Fibroblast of skin of left biceps (primary cell): ENCODE results near the gene SH2D3C.

ENCODE experiments used
- DNase-seq, 2 experiments: peaks; one replicate each; pipeline ENCODE4 v3.0.0-alpha.2; 2013; ENCODE audit warnings: low read depth in 2 of 2

SH2D3C gene

DNA sequence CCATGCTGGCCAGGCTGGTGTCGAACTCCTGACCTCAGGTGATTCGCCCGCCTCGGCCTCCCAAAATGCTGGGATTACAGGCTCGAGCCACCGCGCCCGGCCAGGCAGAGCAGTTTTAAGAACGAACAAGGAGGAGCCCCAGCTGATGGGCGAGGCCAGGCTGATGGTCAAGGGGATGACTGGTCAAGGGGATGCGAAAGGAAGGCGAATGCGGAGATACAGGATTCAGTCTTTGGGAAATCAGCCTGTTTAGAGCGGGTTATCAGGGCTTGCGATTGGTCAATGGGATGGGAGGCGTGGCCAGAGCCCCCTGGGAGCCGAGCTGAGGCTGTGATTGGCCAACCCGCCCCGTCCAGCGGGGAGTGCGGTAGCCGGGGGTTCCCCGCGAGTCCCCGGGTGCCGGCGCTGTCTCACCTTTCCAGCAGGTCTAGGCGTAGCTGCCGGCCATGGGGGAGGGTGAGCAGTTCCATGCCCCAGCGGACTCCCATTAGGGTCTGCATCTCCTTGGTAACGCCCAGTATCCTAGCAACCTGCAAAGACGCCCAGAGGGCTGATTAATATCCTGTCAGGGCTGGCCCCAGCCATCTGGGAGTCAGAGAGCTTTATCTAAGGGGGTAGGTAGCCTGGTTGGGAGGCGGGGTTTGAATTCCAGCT, 35.9 kb downstream of the SH2D3C start:
- peak in 1 of 2 experiments; percentile 26 for DNase-seq

GRCh38 chr9:127741831-127742434, 36.5 kb downstream of the SH2D3C start:
- no peak for DNase-seq

- DNase-seq: no peak
Measured at GRCh38 chr9:127739614-127740330, 38.7 kb downstream of the SH2D3C start.

DNA sequence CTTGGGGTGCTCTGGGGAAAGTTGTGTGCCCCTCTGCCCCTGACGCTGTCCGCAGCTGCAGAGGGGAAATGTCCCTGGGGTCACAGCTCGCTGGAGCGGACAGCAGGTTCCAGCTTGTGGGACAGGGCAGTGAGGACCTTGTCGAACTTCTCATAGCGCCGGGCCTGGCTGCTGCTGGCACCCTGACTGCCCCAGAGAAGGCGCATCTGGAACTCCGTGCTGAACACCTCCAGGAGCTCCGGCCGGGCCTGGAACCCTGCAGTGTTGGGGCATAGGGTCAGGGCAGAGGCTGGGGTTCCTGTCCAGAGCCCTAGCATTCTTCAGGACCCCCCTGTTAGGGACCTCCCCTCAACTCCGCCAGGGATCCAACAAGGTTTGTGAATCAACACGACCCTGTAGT, 39.8 kb downstream of the SH2D3C start:
- DNase-seq: no peak

GRCh38 chr9:127735530-127736185, 42.8 kb downstream of the SH2D3C start:
- DNase-seq: no peak

GRCh38 chr9:127734747-127735529, 43.5 kb downstream of the SH2D3C start, which contains the start of gene TOR2A:
TSS of gene TOR2A (minus strand) at chr9:127735294. CDS start at chr9:127735270, 24 bp downstream.
- peak; percentile 84 to 87 for DNase-seq

GRCh38 chr9:127734247-127734746, 44.2 kb downstream of the SH2D3C start:
- DNase-seq: no peak

- no peak for DNase-seq
Measured at GRCh38 chr9:127733614-127734013, 44.9 kb downstream of the SH2D3C start.

DNA sequence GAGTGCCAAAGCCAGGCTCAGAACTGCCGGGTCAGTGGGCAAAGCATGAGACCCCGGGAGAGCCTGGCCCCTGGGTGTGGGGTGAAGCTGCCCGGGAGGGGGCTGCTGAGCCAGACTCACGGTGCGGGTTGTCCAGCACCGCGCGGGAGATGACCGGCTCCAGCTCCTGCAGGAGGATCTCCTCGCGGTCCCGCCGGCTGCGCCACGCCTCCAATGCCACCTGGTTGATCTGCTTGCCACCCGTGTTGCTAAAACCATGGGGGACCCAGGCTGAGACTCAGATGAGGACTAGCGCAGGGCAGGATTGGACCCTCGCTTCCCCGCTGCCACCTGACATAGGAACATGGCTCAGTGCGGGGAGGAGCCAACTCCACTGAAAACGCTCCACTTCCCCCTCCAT, 46.0 kb downstream of the SH2D3C start:
- no peak for DNase-seq

DNA sequence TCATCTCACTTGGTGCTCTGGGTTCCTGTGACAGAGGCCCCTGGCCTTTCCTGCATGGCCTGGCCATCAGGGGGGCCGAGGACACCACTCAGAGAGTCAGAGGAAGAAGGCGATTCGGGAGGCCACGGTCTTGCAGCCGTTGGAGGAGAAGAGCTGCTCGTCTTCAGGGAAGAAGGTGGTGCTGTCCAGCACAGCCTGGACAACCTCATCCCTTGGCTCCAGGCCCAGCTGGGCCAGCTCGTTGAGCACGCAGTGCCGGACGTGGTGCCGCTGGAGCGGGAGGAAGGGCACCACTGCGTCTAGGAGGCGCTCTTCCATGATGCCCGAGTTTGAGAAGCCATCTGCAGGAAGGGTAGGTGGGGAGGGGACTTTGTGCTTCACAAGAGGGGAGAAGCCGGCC, 46.5 kb downstream of the SH2D3C start:
- no peak for DNase-seq

GRCh38 chr9:127730799-127731410, 47.6 kb downstream of the SH2D3C start:
- no peak for DNase-seq

DNA sequence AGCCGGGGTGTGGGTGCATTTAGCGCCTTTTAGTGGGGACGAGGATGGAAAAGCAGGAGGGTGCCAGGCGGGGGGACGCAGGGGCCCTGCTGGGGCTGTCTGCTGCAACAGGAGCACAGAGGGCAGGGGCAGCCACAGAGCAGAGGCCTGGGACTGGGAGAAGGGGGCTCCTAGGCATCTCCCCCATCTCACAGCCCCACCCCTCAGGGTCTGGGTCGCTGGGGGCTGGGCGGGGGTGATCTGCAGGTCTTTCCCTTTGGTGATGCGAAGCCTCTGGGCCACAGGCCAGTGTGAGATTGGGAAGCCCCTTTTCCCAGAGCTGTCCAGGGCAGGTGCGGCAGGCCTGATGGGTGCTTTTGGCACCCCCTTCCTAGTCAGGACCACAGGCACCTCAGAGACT, 48.2 kb downstream of the SH2D3C start:
- DNase-seq: no peak

GRCh38 chr9:127729522-127730256, 48.8 kb downstream of the SH2D3C start:
- no peak for DNase-seq

GRCh38 chr9:127728808-127729207, 49.7 kb downstream of the SH2D3C start:
- DNase-seq: no peak

DNA sequence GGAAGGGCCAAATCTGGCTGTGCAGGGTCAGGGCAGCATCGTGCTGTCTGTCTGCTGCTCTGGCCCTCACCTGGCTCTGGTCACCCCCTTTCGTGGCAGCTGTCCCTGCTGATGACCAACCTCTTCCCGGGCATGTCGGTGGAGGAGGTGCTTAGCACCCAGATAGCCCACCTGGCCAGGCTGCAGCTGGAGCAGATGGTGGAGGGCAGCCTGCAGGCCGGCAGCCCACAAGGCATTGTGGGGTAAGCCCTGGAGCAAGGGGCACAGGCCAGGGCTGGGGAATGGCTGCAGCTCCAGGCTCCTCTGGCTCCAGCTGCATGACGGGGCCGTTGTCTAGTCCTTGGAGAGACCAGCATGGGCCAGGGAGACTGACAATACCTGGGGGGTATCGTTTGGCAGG, 51.6 kb downstream of the SH2D3C start:
- no peak for DNase-seq

- DNase-seq: no peak
Measured at GRCh38 chr9:127724012-127724411, 54.5 kb downstream of the SH2D3C start.

GRCh38 chr9:127723444-127723843, 55.0 kb downstream of the SH2D3C start:
- DNase-seq: no peak

DNA sequence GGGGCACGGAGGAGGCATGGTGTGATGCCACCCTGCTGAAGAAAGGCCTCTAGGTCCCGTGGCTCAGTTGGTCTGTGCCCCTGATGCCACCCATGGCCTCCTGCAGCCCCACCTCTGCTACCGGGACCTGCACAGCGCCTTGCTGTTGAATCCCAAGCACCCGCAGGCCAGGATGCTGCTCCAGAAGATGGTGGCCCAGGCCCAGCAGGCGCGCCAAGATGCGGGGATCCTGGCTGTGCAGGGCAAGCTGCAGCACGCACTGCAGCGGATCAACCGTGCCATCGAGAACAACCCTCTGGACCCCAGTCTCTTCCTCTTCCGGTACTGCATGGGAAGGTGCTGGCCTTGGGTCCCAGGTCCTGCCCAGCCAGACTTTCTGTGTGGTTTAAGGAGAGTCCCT, 55.5 kb downstream of the SH2D3C start:
- no peak for DNase-seq

- no peak for DNase-seq
Measured at GRCh38 chr9:127722055-127722745, 56.3 kb downstream of the SH2D3C start.

DNA sequence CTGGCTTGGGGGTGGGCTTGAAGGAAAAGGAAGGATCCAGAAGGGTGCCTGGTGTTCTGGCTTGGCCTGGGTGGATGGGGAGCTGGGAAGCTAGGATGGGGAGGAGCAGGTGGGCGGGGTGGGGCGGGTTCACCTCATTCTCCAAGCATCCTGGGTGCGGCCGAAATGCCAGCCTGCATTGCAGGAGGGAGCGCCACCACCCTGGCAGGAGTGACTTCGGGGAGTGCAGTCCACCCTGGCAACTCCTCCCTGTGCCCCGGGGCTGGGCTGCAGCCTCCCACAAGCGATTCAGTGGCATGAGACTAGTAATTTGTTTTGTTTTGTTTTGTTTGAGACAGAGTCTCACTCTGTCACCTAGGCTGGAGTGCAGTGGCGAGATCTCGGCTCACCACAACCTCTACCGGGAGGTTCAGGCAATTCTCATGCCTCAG, 57.1 kb downstream of the SH2D3C start:
- DNase-seq: no peak
